Measurements from ENCODE around the gene HS1BP3.

The HS1BP3 gene

DNA sequence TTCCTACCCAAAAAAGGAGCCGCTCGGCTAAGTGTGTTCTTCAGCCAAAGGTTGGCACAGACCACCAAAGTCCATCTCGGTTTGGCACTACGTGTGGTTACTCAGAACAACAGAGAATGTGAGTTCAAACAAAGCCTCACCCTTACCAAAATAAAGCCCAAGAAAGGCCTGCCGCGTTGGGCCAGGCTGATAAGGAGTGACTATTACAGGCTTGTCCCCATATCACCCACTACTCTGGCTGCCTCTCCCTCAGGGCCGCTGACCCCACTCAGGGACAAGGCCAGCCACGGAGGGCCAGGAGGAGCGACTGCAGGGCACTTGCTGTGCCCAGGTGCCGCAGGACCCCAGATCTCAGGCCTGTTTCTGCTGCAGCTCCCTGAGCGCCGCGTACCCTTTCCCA, 13.8 kb downstream of the HS1BP3 start:
- DNase-seq (no peak), ATAC-seq (ENCODE audit: insufficient read depth, low read depth) (no peak)
- TF ChIP-seq EZH2 (IDR thresholded peaks at IDR 0.05; ENCODE audit: borderline replicate concordance, low read depth, low read length, severe bottlenecking) = no peak
- TF ChIP-seq, protein P1, sequence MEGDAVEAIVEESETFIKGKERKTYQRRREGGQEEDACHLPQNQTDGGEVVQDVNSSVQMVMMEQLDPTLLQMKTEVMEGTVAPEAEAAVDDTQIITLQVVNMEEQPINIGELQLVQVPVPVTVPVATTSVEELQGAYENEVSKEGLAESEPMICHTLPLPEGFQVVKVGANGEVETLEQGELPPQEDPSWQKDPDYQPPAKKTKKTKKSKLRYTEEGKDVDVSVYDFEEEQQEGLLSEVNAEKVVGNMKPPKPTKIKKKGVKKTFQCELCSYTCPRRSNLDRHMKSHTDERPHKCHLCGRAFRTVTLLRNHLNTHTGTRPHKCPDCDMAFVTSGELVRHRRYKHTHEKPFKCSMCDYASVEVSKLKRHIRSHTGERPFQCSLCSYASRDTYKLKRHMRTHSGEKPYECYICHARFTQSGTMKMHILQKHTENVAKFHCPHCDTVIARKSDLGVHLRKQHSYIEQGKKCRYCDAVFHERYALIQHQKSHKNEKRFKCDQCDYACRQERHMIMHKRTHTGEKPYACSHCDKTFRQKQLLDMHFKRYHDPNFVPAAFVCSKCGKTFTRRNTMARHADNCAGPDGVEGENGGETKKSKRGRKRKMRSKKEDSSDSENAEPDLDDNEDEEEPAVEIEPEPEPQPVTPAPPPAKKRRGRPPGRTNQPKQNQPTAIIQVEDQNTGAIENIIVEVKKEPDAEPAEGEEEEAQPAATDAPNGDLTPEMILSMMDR (IDR thresholded peaks at IDR 0.05; ENCODE audit: borderline replicate concordance, extremely low read depth, low read length, poor library complexity, severe bottlenecking) = no peak
- Histone ChIP-seq H3K36me3 (ENCODE audit: insufficient read depth, low read length) (peaks cover 17% of the 10 kb centered on the region), H3K79me2 (ENCODE audit: insufficient read depth, low read length) (no peaks in the 10 kb centered on the region), H3K4me3 (ENCODE audit: low read depth in 1 of 2, low read length in 2 of 2) (no peak overlapping the region), H4K20me1 (ENCODE audit: insufficient read depth, low read length) (peaks cover 5% of the 10 kb centered on the region; the same call in 1 of the 2 replicates), H3K9me3 (ENCODE audit: insufficient read depth, low read length, severe bottlenecking) (no peaks in the 10 kb centered on the region), H3K27ac (ENCODE audit: low read length) (no peak overlapping the region), H3K4me1 (ENCODE audit: insufficient read depth, low read length) (no peaks in the 10 kb centered on the region), H3K4me2 (ENCODE audit: insufficient read depth, low read length) (no peak overlapping the region), H3K9ac (ENCODE audit: low read depth, low read length) (no peak overlapping the region), H3K27me3 (ENCODE audit: insufficient read depth, low read length, poor library complexity) (no peaks in the 10 kb centered on the region), H2AFZ (ENCODE audit: low read depth, low read length) (no peak overlapping the region)

DNA sequence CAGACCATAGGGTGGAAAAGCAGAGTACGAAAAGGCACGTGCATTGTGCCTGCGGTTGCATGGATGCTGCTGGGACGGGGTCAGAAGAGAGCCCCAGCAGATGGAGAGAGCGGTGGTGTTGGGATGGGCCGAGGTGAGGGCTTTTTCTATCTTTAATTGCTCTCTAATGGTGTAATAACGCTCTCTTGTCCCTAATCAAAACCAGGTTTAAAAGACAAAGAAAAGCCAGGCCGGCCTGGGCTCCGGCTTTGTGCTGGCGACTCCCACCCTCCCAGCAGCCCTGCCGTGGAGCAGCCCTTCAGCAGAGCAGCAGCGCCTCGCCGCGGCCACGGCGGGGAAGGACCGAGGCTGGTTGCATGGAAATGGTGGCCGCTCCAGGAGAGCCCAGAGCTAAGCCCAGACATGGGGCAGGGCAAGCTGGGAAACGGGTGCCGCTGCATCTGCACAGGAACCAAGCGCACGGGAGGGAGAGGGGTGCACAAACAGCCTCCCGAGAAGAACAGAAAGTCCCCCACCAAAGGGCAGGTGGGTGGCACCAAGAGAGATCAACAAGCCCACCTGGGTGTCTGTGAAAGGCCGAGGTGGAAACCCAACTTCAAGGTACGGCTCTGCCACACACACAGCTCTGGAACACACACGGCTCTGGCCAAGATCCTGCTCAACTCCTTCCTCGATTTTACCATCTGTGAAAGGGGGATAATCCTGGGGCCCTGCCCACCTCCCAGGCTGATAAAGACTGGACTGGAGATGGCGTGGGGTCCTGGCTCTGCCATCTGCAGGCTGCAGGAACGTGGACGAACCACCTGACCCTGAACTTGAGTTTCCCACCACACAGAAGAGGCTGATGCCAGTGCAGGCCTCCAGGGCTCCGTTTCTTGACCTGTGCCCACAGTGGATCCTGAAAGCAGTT, 15.0 kb downstream of the HS1BP3 start:
- no peak overlapping the region for H3K27ac ChIP-seq (ENCODE audit: low read length)
- no peak overlapping the region for H3K4me3 ChIP-seq (ENCODE audit: low read depth in 1 of 2, low read length in 2 of 2)

DNA sequence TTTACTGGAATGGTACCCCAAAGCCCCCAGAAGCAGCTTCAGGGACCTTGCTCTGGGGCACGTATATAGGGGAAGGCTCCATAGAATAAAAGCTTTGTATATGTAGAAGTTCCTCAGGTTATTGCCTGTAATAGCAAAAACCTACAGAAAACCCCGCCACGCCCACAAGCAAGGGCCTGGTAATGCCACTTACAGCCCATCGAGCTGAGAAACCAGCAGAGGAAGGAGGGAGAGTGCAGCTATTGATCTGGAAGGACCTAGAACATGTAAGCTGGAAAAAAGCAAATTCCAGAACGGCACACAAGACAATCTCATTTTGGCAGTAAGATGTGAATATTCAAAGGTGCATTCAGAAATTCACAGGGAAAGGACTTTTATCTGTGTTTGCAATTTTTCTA, 15.8 kb downstream of the HS1BP3 start:
- peaks cover 4% of the 10 kb centered on the region; the same call in 1 of the 2 replicates for H3K36me3 ChIP-seq (ENCODE audit: insufficient read depth, low read length)
- H3K79me2 ChIP-seq (ENCODE audit: insufficient read depth, low read length) = no peaks in the 10 kb centered on the region
- H3K27me3 ChIP-seq (ENCODE audit: insufficient read depth, low read length, poor library complexity) = no peaks in the 10 kb centered on the region
- no peak for DNase-seq
- no peaks in the 10 kb centered on the region for H4K20me1 ChIP-seq (ENCODE audit: insufficient read depth, low read length)
- no peaks in the 10 kb centered on the region for H3K4me1 ChIP-seq (ENCODE audit: insufficient read depth, low read length)
- H2AFZ ChIP-seq (ENCODE audit: low read depth, low read length) = no peak overlapping the region
- ATAC-seq (ENCODE audit: insufficient read depth, low read depth) = no peak
- no peak overlapping the region for H3K4me3 ChIP-seq (ENCODE audit: low read depth in 1 of 2, low read length in 2 of 2)
- TF ChIP-seq, protein P1 (IDR thresholded peaks at IDR 0.05; ENCODE audit: borderline replicate concordance, extremely low read depth, low read length, poor library complexity, severe bottlenecking) = no peak
- no peak for TF ChIP-seq EZH2 (IDR thresholded peaks at IDR 0.05; ENCODE audit: borderline replicate concordance, low read depth, low read length, severe bottlenecking)
- H3K9me3 ChIP-seq (ENCODE audit: insufficient read depth, low read length, severe bottlenecking) = no peaks in the 10 kb centered on the region
- no peak overlapping the region for H3K27ac ChIP-seq (ENCODE audit: low read length)
- no peak overlapping the region for H3K9ac ChIP-seq (ENCODE audit: low read depth, low read length)
- no peak overlapping the region for H3K4me2 ChIP-seq (ENCODE audit: insufficient read depth, low read length)

More for the DNA sequence above, 15.0 kb downstream of the HS1BP3 start:
- peaks cover 9% of the 10 kb centered on the region for H3K36me3 ChIP-seq (ENCODE audit: insufficient read depth, low read length)
- ATAC-seq (ENCODE audit: insufficient read depth, low read depth) (no peak), DNase-seq (no peak)
- no peak overlapping the region for H2AFZ ChIP-seq (ENCODE audit: low read depth, low read length)
- no peaks in the 10 kb centered on the region for H3K27me3 ChIP-seq (ENCODE audit: insufficient read depth, low read length, poor library complexity)
- no peaks in the 10 kb centered on the region for H3K79me2 ChIP-seq (ENCODE audit: insufficient read depth, low read length)
- H4K20me1 ChIP-seq (ENCODE audit: insufficient read depth, low read length) = no peaks in the 10 kb centered on the region
- TF ChIP-seq EZH2 (IDR thresholded peaks at IDR 0.05; ENCODE audit: borderline replicate concordance, low read depth, low read length, severe bottlenecking) = no peak
- TF ChIP-seq, protein P1 (IDR thresholded peaks at IDR 0.05; ENCODE audit: borderline replicate concordance, extremely low read depth, low read length, poor library complexity, severe bottlenecking) = no peak
- no peaks in the 10 kb centered on the region for H3K4me1 ChIP-seq (ENCODE audit: insufficient read depth, low read length)
- H3K4me2 ChIP-seq (ENCODE audit: insufficient read depth, low read length) = no peak overlapping the region
- H3K9me3 ChIP-seq (ENCODE audit: insufficient read depth, low read length, severe bottlenecking) = no peaks in the 10 kb centered on the region
- no peak overlapping the region for H3K9ac ChIP-seq (ENCODE audit: low read depth, low read length)

Measured in DND-41 (cell line).